LNCAP (cell line): ENCODE measurements around the gene SPATA16.

Experiments used
- TF ChIP-seq, protein P1 (sequence below): fragments of 450-650 bp; IDR thresholded peaks from 2 replicates; pipeline ENCODE4 v1.5.1; 2017; ENCODE audit warnings: mild to moderate bottlenecking

The SPATA16 gene

DNA sequence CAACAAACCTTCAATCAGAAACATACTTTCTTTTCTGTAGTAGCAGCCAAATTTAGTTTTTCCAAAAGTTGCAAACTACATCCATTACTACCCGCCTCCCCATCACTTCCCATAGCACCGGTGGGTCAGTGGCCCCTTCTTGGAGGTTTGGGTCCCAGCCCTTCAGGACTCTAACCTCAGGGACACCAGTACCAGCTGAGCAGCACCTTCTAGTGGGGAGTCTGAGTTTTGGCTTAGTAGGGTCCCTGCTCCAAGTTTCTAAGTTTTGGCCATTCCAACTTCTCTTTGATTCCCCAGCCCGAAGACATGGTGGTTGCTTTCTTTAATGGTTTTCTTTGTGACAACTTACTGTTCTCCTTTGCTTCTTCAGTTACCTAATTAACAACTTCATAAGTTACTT, 229.9 kb downstream of the SPATA16 start:
- TF ChIP-seq, protein P1, sequence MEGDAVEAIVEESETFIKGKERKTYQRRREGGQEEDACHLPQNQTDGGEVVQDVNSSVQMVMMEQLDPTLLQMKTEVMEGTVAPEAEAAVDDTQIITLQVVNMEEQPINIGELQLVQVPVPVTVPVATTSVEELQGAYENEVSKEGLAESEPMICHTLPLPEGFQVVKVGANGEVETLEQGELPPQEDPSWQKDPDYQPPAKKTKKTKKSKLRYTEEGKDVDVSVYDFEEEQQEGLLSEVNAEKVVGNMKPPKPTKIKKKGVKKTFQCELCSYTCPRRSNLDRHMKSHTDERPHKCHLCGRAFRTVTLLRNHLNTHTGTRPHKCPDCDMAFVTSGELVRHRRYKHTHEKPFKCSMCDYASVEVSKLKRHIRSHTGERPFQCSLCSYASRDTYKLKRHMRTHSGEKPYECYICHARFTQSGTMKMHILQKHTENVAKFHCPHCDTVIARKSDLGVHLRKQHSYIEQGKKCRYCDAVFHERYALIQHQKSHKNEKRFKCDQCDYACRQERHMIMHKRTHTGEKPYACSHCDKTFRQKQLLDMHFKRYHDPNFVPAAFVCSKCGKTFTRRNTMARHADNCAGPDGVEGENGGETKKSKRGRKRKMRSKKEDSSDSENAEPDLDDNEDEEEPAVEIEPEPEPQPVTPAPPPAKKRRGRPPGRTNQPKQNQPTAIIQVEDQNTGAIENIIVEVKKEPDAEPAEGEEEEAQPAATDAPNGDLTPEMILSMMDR: no peak

DNA sequence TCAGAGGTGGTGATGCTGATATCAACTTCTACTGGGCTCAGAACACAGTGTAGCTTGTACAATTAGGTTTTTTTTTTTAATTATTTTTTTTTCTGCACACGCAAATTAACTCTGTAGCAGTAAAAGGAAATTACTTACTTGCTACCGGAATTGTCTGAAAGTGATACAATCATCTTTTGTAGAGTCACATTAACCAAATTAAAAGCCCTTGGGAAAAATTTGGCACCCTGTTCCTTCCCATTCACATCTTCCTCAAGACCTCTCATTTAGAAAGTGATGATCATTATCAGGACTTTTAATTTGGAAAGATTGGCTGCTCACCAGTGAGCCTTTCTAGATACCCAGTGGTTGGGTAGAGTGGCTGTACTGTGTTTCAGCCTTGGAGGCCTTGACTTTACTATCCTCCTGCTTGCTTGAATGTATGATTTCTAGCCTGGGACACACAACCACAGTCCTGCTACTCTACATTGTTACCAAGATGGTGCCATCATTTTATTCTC, 232.2 kb downstream of the SPATA16 start:
- TF ChIP-seq, protein P1: no peak

DNA sequence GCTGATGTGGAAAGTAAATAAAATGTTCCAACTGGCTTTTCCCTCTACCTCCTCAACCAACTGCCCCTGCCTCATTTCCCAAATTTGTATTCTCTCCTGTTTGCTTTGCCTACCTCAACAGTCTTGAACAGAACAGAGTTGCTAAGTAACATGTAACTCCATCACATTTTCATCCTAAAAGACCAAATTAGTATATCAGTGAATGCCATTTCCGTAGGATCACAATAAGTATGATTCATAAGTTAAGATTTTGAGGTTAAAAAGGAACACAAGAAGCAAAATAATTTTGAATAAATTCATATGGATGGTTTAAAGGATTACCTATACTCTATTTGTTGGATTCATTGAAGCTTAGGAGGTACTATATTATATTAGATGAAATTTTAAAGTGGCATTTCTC, 235.6 kb downstream of the SPATA16 start:
- TF ChIP-seq, protein P1: no peak

DNA sequence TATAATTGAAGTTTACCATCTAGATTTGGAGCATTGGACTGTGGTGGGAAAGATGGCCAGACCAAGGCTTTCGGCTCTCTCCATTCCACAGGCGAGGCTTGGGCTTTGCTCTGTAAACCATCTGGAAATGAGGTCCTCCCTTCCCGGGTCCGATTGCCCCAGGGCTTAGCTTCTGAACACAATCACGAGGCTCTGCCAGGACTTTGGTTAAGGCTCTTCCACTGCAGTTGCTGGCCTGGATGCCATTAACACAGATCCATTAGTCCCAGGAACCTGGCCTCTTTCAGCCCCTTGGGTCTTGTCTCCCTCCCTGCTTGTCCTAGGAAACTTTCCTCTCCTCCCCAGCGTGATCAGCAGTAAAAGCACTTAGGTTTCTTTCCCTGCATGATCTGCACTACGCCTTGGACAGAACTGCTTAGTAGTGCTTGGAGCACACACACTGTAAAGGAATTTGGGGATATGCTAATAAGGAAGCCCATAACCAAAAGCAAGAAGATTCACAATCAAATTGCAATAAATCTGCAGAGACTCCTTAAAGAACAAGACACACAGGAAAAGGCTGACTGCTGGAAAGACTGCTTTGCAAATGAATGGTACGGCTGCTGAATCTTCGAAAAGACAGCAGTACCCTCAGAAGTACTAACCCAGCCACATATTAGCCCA, 236.2 kb downstream of the SPATA16 start:
- TF ChIP-seq, protein P1: no peak

DNA sequence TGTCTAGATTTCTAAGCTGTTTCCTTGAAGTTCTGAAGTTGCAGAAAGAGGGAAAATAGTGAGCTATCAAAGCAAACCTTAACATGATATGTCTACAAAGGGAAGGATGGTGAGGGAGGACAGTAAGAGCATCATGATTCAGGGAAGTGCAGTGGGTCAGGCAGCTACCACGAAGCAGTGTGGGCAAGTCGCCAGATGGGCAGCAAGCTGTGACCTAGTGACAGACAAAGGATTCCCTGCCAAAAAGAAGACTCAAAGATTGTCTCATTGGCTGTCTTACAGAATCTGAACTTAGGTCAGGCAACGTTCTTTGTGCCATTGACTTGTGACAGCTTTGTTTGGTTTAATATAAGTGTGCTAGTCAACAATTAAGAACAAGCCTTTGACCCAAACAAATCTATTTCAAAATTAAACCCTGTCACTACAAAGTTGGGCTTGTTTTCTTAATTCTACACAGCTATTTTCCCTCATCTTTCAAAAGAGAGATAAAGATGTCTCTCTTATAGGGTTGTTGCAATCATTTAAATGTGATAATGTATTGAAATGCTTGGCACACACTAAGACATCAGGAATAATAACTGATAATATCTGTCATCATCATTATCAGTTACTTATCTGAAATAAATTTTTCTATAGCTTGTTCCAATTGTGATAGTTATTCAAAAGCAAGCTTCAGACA, 237.3 kb downstream of the SPATA16 start:
- TF ChIP-seq, protein P1: no peak

DNA sequence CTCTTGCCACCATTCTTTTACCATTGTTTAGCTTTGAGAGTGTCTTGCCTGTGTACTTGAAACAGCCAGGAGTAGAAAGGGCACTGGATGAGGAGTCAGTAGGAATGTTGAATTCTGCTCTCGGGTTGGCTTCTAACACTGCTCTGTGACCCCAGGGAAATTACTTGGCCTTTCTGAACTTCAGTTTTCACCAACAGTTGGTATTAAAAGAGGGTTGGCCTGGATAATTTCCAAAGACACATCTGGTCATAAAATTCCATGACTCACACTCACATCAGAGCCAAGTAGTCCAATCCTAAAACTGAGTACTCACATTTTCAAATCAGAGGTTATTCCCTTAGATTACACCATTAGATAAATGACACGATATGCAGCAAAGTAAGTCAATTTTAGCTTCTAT, 248.9 kb downstream of the SPATA16 start:
- TF ChIP-seq, protein P1: no peak

DNA sequence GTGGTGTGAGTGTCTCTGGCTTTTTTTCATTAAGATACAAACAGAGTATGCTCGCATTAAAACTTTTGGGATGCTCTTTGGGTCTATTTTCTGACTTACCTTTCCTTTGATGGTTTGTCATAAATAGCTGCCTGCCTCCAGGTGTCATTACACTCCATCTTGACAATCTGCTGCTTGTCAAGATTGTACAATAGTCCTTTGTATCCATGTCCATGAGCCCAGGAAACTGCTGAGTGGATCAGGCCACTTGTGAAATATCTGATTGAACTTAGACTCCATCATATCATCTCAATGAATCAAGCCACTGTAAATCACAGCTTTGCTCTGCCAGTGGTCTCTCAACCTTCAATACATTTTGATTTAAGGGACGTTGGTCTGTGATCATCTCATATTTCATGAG, 255.3 kb downstream of the SPATA16 start:
- TF ChIP-seq, protein P1: no peak
